ENCODE measurements around the gene SLC4A1. TPM values are rescaled to one million over a fixed set of nuclear protein-coding genes. Genes with fewer than 3 reads are reported as not detected.

SLC4A1 gene
- total and polyA plus RNA-seq, 2 donors (not counting 3 experiments of a cell fraction or from before 2014, with no cell fraction given) = not detected

DNA sequence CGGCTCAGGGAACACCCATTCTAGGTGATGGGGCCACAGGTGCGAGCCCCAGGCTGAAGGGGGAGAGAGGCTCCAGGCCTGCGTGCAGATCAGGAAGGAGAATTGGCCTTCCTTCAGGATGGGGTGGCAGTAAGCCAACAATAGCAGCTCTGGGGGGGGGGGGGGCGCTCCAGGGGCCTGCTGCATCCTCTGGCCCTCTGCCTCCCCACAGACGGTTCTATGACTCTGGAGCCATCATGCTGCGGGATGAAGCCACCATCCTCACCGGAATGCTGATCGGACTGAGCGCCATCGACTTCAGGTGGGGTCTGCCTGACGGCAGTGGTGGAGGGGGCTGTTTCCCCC, 46.6 kb upstream of the SLC4A1 start:
- Histone ChIP-seq H3K9me3 (replicated peaks; ENCODE audit: control insufficient read depth, insufficient read depth, low read length) (no peaks in the 10 kb centered on the region), H3K4me3 (replicated peaks in 1 of 3; ENCODE audit: insufficient read depth in 1 of 3, low read depth in 1 of 3, low read length in 3 of 3) (no peak overlapping the region), H3K9me1 (replicated peaks; ENCODE audit: control insufficient read depth, extremely low read depth, insufficient read depth, low read length) (no peaks in the 10 kb centered on the region), H3K27ac (ENCODE audit: insufficient read depth, low read depth, low read length) (no peak overlapping the region), H2AFZ (ENCODE audit: low read depth, low read length) (no peak overlapping the region), H3K27me3 (ENCODE audit: control insufficient read depth in 2 of 2, insufficient read depth in 2 of 2, low read length in 2 of 2) (peaks cover 24 to 37% of the 10 kb centered on the region in 2 experiments), H3K4me2 (ENCODE audit: insufficient read depth, low read length) (no peak overlapping the region), H3K4me1 (ENCODE audit: control insufficient read depth, extremely low read depth, insufficient read depth, low read length) (no peaks in the 10 kb centered on the region), H3K9ac (replicated peaks; ENCODE audit: extremely low read depth, insufficient read depth, low read length) (no peak overlapping the region), H3K79me2 (ENCODE audit: control insufficient read depth, insufficient read depth, low read length) (no peaks in the 10 kb centered on the region), H3K36me3 (ENCODE audit: control insufficient read depth in 2 of 2, extremely low read depth in 1 of 2, insufficient read depth in 2 of 2, low read length in 2 of 2) (peaks cover 0 to under 1% of the 10 kb centered on the region in 2 experiments), H4K20me1 (replicated peaks; ENCODE audit: control insufficient read depth, extremely low read depth, insufficient read depth, low read length) (no peaks in the 10 kb centered on the region)
- BruUV-seq (replicated peaks) = no TSS peak
- DNase-seq (ENCODE audit: low read depth, low spot score) (no peak), FAIRE-seq (no peak)
- intact Hi-C loops (cut with micrococcal nuclease) (no loop called here), dilution Hi-C loops (cut with MboI; ENCODE audit: extremely low pct_ligation_motif_present, low sequenced_read_pairs) (no loop called here)
- POLR2A ChIA-PET = no interaction called here
- TF ChIP-seq, protein P1, sequence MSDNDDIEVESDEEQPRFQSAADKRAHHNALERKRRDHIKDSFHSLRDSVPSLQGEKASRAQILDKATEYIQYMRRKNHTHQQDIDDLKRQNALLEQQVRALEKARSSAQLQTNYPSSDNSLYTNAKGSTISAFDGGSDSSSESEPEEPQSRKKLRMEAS (IDR thresholded peaks at IDR 0.05; ENCODE audit: insufficient read depth, insufficient read length) = no peak
- TF ChIP-seq JUN (IDR thresholded peaks at IDR 0.05; ENCODE audit: borderline replicate concordance, insufficient read depth, insufficient read length, low read depth) (no peak), FOS (IDR thresholded peaks at IDR 0.05; ENCODE audit: borderline replicate concordance, insufficient read depth, low read length) (no peak), POLR2AphosphoS5 (IDR thresholded peaks at IDR 0.05; ENCODE audit: insufficient read depth, low read depth, low read length) (no peak), EZH2 (IDR thresholded peaks at IDR 0.05; ENCODE audit: borderline replicate concordance, low read depth, low read length, severe bottlenecking) (no peak), GATA2 (IDR thresholded peaks at IDR 0.05; ENCODE audit: insufficient read depth, insufficient read length, low read depth, low read length) (no peak), POLR2A (IDR thresholded peaks at IDR 0.05; ENCODE audit: low read depth, low read length) (no peak), MYC (IDR thresholded peaks at IDR 0.05; ENCODE audit: low read depth, low read length) (no peak)
- CTCF ChIA-PET = interaction anchor here (1.1 kb wide), 1 partner anchor 128 kb away, joined by 3 read pairs; the partner anchor contains the start of gene TMUB2

DNA sequence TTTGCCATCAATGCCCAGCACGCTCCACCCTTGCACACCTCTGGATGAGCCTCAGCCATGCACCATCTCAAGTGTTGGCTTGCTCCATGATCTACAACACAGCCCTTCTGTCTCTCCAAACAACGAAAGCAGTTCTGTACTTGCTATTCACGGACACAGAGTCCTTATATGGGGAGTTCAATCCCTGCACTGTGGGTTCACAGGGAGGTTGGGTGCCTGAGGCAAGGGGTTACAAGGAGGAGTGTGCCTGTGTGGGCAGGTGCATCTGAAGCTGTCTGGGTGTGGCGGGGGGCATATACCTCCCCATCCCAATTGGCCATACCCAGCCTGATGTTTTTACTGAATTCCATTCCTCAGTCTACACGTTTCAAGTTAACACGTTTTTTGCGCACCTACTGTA, 46.1 kb upstream of the SLC4A1 start:
- POLR2A ChIA-PET = no interaction called here
- no TSS peak for BruUV-seq (replicated peaks)
- no peaks in the 10 kb centered on the region for H4K20me1 ChIP-seq (replicated peaks; ENCODE audit: control insufficient read depth, extremely low read depth, insufficient read depth, low read length)
- no peaks in the 10 kb centered on the region for H3K4me1 ChIP-seq (ENCODE audit: control insufficient read depth, extremely low read depth, insufficient read depth, low read length)
- H3K4me3 ChIP-seq (replicated peaks in 1 of 3; ENCODE audit: insufficient read depth in 1 of 3, low read depth in 1 of 3, low read length in 3 of 3) = no peak overlapping the region
- DNase-seq (ENCODE audit: low read depth, low spot score) = no peak
- no peaks in the 10 kb centered on the region for H3K9me1 ChIP-seq (replicated peaks; ENCODE audit: control insufficient read depth, extremely low read depth, insufficient read depth, low read length)
- no peak overlapping the region for H2AFZ ChIP-seq (ENCODE audit: low read depth, low read length)
- H3K9me3 ChIP-seq (replicated peaks; ENCODE audit: control insufficient read depth, insufficient read depth, low read length) = no peaks in the 10 kb centered on the region
- no peak overlapping the region for H3K4me2 ChIP-seq (ENCODE audit: insufficient read depth, low read length)
- no peak overlapping the region for H3K9ac ChIP-seq (replicated peaks; ENCODE audit: extremely low read depth, insufficient read depth, low read length)
- intact Hi-C loops (cut with micrococcal nuclease) (no loop called here), dilution Hi-C loops (cut with MboI; ENCODE audit: extremely low pct_ligation_motif_present, low sequenced_read_pairs) (no loop called here)
- CTCF ChIA-PET = no interaction called here
- peaks cover 27 to 37% of the 10 kb centered on the region in 2 experiments for H3K27me3 ChIP-seq (ENCODE audit: control insufficient read depth in 2 of 2, insufficient read depth in 2 of 2, low read length in 2 of 2)
- no peaks in the 10 kb centered on the region for H3K79me2 ChIP-seq (ENCODE audit: control insufficient read depth, insufficient read depth, low read length)
- no peak overlapping the region for H3K27ac ChIP-seq (ENCODE audit: insufficient read depth, low read depth, low read length)
- no peak for FAIRE-seq
- no peaks in the 10 kb centered on the region for H3K36me3 ChIP-seq (ENCODE audit: control insufficient read depth in 2 of 2, extremely low read depth in 1 of 2, insufficient read depth in 2 of 2, low read length in 2 of 2)
- TF ChIP-seq POLR2A (IDR thresholded peaks at IDR 0.05; ENCODE audit: low read depth, low read length) = no peak
- TF ChIP-seq, protein P2, sequence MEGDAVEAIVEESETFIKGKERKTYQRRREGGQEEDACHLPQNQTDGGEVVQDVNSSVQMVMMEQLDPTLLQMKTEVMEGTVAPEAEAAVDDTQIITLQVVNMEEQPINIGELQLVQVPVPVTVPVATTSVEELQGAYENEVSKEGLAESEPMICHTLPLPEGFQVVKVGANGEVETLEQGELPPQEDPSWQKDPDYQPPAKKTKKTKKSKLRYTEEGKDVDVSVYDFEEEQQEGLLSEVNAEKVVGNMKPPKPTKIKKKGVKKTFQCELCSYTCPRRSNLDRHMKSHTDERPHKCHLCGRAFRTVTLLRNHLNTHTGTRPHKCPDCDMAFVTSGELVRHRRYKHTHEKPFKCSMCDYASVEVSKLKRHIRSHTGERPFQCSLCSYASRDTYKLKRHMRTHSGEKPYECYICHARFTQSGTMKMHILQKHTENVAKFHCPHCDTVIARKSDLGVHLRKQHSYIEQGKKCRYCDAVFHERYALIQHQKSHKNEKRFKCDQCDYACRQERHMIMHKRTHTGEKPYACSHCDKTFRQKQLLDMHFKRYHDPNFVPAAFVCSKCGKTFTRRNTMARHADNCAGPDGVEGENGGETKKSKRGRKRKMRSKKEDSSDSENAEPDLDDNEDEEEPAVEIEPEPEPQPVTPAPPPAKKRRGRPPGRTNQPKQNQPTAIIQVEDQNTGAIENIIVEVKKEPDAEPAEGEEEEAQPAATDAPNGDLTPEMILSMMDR (IDR thresholded peaks at IDR 0.05; ENCODE audit: extremely low read depth in 1 of 2, insufficient read depth in 1 of 2, low read depth in 1 of 2, low read length in 2 of 2) = no peak
- TF ChIP-seq EZH2 (IDR thresholded peaks at IDR 0.05; ENCODE audit: borderline replicate concordance, low read depth, low read length, severe bottlenecking) = no peak
- no peak for TF ChIP-seq JUN (IDR thresholded peaks at IDR 0.05; ENCODE audit: borderline replicate concordance, insufficient read depth, insufficient read length, low read depth)
- no peak for TF ChIP-seq MYC (IDR thresholded peaks at IDR 0.05; ENCODE audit: low read depth, low read length)
- TF ChIP-seq, protein P1 (IDR thresholded peaks at IDR 0.05; ENCODE audit: insufficient read depth, insufficient read length) = no peak
- no peak for TF ChIP-seq FOS (IDR thresholded peaks at IDR 0.05; ENCODE audit: borderline replicate concordance, insufficient read depth, low read length)
- no peak for TF ChIP-seq GATA2 (IDR thresholded peaks at IDR 0.05; ENCODE audit: insufficient read depth, insufficient read length, low read depth, low read length)
- no peak for TF ChIP-seq POLR2AphosphoS5 (IDR thresholded peaks at IDR 0.05; ENCODE audit: insufficient read depth, low read depth, low read length)

Data from endothelial cell of umbilical vein (primary cell).